ENCODE results near the gene POTEJ.
"Not testable (repeated sequence)": the region's sequence is repeated elsewhere in the genome, so short reads cannot be mapped to it uniquely, and the experiment has no call there.

Gene POTEJ

DNA sequence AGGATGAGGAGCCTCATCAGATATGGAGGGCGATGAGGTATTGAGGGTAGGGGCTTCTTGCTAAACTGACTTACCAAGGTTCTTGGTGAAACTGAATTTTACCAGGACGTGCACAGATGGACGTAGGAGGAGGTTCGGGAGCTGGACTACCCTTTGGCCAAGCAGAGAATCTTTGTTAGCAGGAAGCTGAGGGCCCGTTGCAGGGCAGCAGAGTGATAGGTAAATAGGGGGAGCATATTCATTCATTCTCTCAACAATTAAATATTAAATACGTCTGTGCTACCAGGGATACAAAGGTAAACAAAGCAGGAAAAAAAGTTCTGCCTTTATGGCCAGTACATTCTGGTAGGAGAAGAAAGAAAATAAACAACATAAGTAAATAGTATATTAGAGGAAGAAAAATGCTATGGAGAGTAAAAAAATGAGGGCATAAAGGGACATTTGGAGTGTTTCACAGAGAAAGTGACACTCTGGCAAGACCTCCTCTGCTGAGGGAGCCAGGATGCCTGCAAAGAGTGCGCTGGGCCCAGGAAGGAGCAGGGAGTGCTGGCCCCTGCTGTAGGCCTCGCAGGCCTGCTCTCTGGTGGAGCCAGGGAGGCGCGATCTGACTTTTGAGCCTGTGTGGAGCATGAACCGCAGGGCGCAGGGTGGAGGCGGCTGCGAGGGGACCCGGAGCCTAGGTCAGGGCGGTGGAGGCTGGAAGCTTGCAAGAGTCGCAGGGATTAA, 2.8 kb upstream of the POTEJ start:
- DNase-seq, result not testable (repeated sequence)

DNA sequence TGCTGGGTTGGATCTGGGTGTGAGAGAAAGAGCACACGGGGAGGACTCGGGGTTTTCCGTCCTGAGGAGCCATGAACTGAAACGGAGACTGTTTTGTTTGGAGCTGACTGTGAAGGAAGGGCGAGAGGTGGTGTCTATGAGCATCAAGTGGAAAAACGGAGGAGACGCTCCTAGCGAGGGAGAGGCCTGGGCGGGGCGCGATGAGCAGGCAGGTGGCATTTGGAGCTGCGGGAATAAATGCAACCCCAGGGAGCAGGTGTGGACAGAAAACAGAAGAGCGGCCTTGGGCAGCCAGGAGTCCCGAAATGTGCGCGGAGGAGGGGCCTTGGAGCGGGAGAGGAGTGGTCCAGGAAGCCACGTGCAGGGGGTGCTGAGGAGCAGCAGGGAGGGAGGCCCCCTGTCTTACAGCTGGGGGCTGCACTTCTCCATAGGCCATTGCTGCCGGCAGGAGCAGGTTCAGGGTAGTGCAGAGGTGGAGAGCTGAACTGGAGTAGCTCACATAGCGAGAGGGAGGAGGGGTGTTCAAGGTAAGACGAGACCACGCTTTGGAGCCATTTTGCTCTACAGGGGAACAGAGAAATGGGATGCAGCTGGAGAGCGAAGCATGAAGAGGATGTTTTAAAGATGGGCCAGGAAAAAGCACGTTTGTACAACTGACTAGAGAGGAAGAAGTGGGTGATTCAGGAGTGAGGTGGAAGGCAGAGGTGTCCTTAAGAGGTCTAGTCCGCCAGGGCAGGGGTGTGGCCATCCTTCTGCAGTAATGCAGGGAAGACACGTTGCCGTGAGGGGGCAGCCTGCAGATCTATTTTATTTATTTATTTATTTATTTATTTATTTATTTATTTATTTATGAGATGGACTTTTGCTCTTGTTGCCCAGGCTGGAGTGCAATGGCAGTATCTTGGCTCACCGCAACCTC, 2.0 kb upstream of the POTEJ start:
- not testable (repeated sequence) for DNase-seq

GRCh38 chr2:130610486-130610885, 754 bp upstream of the POTEJ start:
- not testable (repeated sequence) for DNase-seq

DNA sequence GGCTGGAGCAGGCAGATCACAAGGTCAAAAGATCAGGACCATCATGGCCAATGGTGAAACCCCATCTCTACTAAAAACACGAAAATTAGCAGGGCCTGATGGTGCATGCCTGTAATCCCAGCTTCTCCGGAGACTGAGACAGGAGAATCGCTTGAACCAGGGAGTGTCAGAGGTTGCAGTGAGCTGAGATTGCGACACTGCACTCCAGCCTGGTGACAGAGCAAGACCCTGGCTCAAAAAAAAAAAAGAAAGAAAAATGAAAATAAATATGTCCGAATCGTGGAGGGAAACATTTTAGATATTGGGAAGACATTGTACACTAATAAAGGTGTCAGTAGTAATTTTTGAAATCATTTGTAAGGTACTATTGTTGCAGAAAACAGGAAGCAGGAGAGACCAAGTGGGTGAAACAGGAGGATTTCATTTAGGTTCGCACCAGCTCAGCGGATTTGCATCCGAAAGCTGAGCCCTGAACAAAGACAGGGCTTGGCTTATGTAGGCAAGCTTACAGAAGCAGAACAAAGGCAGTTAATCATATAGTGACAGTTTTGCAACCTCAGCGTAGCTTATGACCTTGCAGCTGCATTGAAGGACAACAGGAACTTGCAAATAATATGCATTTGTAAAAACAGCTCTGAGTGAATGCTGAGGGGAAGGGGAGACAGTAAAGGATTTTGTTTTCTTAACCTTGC, 17.7 kb downstream of the POTEJ start:
- not testable (repeated sequence) for DNase-seq

- DNase-seq, result not testable (repeated sequence)
These were observed 27.7 kb downstream of the POTEJ start for GRCh38 chr2:130638973-130639372.

DNA sequence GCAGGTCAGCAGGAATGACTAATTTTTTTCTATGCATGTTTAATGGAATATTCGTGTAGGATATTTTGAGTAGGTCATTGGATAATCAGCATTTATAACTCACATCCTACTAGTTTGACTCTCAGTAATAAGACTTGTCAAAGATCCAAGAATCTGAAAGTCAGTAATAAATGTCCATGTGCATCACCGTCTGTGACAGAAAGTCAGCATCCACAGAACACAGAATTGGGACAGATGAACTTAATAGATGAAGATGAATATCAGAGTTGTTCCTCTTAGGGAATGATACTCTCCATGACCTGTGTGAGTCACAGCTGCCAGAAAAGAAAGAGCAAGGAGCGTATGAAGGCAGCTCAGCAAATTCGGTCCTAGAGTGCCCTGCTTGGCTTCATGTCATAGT, 30.4 kb downstream of the POTEJ start:
- DNase-seq, result not testable (repeated sequence)

DNA sequence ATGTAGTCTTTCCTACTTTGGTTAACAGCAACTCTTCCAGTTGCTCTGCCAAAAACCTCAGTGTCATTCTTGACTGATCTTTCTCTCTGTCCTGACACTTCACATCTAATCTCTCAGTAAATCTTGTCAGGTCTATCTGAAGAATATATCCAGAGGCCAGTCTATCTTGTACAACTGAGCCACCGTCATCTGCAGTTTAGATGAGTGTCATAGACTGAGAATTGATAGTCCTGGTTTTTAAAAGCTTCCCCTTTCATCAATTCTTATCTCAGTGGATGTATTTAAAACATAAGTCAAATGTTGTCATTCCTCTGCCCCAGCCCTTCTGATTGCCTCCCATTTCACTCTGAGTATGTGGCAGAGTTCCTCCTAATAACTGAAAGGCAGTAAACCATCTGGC, 38.0 kb downstream of the POTEJ start:
- DNase-seq, result not testable (repeated sequence)

GRCh38 chr2:130664506-130664905, 53.3 kb downstream of the POTEJ start:
- DNase-seq, result not testable (repeated sequence)

DNA sequence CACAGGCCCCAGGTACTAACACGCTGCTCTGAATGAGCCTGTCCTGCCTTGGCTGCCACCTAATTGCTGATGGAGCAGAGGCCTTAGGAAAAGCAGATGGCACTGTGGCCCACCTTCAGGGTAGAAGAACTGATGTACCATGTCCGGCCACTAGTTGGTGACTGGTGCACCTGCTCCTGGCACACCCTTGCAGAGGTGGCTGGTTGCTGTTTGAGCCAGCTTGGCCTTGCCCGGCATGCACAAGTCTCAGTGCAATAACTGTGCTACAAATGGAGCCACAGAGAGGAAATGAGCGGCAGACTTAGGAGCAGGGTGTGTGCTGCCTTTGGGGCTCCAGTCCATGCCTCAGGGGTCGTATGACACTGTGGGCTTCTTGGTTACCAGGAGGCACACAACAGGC, 54.4 kb downstream of the POTEJ start:
- not testable (repeated sequence) for DNase-seq

- not testable (repeated sequence) for DNase-seq
These were observed 56.3 kb downstream of the POTEJ start for GRCh38 chr2:130667516-130667915.

- DNase-seq, result not testable (repeated sequence)
These were observed 58.9 kb downstream of the POTEJ start for GRCh38 chr2:130670026-130670745.

DNA sequence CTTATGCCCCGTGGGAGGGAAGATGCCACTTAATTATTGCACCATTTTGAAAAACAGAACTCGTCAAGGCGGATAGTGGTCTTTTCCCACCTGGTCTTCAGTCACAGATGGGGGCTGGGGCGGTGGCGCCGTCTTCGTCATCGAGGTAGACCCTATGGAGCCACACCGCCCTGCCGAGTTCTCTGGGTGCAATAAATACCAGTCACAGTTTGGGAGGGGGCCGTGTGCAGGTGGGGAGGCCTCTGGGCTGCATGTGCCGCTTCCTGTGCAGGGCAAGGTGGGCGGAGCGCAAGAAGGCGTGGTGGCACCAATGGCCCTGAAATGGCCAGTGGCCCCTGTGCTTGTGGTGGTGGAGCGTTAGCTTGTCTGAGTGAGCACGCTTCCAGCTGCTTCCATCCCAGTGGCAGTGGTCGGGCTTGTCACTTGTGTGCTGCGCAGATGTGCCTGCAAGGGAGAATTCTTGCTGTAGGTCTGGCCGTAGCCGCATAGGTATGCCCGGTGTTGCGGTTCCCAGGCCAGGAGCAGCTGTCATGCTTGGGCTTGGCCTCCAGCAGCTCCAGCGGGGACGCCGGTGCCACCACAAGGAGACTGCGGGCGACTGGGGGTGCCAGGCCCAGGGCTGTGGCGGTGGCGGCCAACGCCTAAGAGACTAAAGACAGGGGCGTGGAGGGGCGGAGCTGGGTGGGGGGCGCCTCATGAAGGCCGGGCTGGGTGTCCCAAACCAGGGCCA, 81.0 kb downstream of the POTEJ start:
- DNase-seq, result not testable (repeated sequence)

GRCh38 chr2:130693474-130693873, 82.2 kb downstream of the POTEJ start:
- DNase-seq, result not testable (repeated sequence)

DNA sequence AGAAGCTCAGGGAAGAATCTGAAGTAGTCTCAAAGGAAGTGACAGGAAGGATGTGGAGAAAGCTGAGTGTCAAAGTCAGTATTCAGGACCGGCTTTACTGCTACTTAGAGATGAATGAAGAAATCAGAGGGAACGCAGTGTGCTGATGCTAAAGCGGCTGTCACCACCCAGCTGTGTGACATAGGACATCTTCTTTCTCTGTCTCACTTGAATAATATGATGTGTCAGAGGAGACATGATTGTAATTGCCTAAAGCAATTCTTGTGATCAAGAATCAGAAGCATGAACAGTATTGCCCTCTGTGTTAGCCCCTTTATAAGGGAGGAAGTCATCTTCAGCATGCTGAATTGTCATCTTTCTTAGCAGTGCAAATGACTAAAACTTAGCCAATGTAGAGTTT, 92.0 kb downstream of the POTEJ start:
- not testable (repeated sequence) for DNase-seq

All from bone marrow (tissue), 2 donors.